IPS-18c (cell line): ENCODE data around the gene CHST8.

Source experiments
- H3K4me3 ChIP-seq: 2 replicates; pipeline ENCODE4 v1.7.0; 2013; ENCODE audit warnings: low read depth, mild to moderate bottlenecking, low read length, moderate library complexity; ENCODE audit not compliant: insufficient read depth
- H3K9me3 ChIP-seq: one replicate; pipeline ENCODE4 v1.6.1; 2013; ENCODE audit warnings: mild to moderate bottlenecking, low read length, moderate library complexity; ENCODE audit not compliant: control insufficient read depth, insufficient read depth

Gene CHST8

GRCh38 chr19:33676999-33677665 lies 55.4 kb downstream of the CHST8 start:
- Histone ChIP-seq H3K4me3 (no peak overlapping the region), H3K9me3 (no peaks in the 10 kb centered on the region)

DNA sequence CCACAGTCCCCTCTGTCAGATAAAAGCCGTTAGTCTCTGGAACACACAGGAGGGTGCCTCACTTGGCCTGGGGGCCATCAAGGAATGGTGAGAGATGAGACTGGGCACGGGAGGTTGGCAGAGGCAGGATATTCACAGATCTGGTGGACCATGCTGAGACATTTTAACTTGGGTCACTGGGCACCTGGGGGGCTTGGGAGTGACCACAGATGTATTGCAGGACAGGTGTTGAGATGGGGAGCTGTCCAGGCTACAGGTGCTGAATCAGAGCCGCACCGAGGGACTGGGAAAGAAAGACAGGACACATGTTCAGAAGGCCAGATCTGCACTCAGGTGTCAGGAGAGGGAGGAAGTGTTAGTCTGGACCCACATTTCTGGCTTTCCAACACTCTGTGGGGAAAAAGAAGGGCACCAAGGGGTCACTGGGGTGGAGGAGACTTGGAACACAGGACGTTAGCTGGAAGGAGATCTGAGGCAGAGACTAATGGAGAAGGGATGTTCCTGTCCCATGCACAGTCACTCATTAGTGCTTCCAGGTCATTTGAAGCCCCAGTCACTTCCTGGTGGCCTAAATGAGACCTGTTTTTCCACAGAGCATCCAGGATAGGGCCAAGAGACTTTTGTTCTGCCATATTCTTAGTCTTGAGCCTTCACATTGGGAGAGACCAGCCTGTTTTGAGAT lies 56.1 kb downstream of the CHST8 start:
- no peak overlapping the region for H3K4me3 ChIP-seq
- H3K9me3 ChIP-seq = no peaks in the 10 kb centered on the region

DNA sequence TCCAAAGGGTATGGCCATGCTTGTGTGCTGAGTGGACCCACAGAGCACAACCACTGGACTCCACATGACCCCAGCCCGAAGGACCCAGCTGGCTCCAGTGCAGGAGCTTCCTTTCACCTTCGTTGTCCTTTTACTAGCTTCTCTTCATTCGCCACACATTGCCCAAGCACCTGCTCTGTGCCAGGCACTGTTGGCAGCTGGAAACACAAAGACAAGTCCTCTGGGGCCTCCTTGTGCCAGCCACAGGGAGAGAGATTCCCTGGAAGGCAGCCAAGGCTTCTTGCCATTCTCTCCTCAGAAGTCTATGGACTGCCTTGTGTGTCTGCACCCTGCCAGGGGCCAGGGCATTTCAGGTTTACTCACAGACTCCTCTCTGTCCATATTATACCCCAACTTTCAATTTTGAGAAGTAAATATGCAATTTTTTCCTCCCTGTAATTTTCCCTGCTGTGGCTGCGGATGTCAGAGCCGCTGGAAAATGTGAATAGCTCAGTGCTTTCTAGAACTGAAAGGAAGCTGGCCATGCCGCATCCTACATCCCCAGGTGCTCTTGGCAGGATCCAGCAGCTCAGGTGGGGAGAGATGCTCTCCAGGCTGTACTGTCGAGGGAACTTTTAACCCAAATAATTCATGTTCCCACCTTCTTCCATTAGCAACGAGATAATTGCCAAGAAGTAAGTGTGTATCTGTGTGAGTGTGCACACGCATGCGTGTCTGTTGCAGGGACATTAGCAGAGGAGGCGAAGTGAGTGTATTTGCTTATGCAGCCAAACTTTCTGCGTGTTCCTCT lies 57.2 kb downstream of the CHST8 start:
- Histone ChIP-seq H3K4me3 (no peak overlapping the region), H3K9me3 (no peaks in the 10 kb centered on the region)

GRCh38 chr19:33679696-33680095 lies 57.9 kb downstream of the CHST8 start:
- no peak overlapping the region for H3K4me3 ChIP-seq
- H3K9me3 ChIP-seq = no peaks in the 10 kb centered on the region

GRCh38 chr19:33681081-33681680 lies 59.4 kb downstream of the CHST8 start:
- Histone ChIP-seq H3K4me3 (no peak overlapping the region), H3K9me3 (no peaks in the 10 kb centered on the region)

- H3K9me3 ChIP-seq = no peaks in the 10 kb centered on the region
- H3K4me3 ChIP-seq = no peak overlapping the region; the same call in 1 of the 2 replicates
Observed at GRCh38 chr19:33683881-33684537, 62.3 kb downstream of the CHST8 start.

GRCh38 chr19:33684538-33685232 lies 62.9 kb downstream of the CHST8 start:
- no peaks in the 10 kb centered on the region for H3K9me3 ChIP-seq
- H3K4me3 ChIP-seq = no peak overlapping the region; the same call in 1 of the 2 replicates

GRCh38 chr19:33685541-33685940 lies 63.8 kb downstream of the CHST8 start:
- no peaks in the 10 kb centered on the region for H3K9me3 ChIP-seq
- no peak overlapping the region for H3K4me3 ChIP-seq

DNA sequence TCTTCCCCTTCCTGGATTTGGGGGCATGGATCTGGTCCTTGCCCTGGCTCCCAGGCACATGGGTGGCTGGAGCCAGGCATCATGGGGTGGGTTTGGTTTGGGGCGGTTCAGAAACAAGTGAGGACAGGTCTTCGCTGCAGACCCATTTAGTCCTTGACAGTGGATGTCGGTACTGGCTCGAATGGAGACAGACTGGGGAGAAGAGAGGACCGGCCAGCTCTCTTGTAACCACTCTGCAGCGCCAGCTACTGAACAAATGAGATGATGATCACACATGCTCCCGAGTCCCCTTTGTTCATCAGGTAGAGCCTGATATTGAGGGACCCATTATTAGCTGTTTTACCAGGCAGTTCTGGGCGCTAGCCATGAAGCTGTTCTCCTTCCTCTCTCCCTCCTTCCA lies 64.5 kb downstream of the CHST8 start:
- Histone ChIP-seq H3K4me3 (no peak overlapping the region), H3K9me3 (no peaks in the 10 kb centered on the region)

GRCh38 chr19:33686687-33687480 lies 65.1 kb downstream of the CHST8 start:
- H3K4me3 ChIP-seq = no peak overlapping the region
- no peaks in the 10 kb centered on the region for H3K9me3 ChIP-seq

- H3K9me3 ChIP-seq = no peaks in the 10 kb centered on the region
- H3K4me3 ChIP-seq = no peak overlapping the region
Observed at GRCh38 chr19:33687481-33688170, 65.9 kb downstream of the CHST8 start.

DNA sequence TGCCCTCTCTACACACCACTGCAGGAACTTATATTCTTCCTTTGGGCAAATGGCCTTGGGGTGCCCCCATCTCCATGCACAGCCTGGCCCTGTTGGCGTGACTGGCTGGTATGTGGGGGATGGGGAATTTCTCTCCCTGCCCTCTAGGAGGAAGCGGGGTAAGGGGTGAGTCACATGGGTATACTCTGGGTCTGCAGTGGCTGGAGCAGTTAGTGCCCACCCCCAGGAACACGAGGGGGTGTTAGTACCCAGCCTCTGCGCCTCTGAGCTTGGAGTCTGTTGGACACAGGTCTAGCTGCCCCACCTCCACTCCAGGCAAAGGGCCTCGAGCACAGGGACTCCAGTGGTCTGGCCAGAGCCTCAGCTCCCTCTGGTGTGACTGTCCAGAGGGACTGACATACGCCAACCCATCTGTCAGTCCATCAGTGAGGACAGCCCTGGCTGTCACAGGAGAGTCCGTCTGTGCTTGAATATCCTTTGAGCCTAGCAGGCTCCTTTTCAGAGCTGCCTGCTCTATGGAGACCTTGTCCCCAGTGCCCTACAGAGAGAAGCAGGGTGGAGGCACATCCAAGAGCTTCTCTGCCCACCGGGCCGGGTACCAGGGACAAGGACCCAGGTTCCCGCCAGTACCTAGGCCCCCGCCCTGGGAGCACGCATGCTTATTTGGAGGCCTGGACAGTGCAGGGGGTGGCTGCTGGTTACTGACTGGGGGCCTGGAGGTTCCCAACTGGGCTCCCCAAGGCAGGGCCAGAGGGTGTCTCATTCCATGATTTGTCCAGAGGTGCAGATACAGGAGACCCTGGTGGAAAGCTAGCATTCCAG lies 66.6 kb downstream of the CHST8 start:
- H3K9me3 ChIP-seq = no peaks in the 10 kb centered on the region

DNA sequence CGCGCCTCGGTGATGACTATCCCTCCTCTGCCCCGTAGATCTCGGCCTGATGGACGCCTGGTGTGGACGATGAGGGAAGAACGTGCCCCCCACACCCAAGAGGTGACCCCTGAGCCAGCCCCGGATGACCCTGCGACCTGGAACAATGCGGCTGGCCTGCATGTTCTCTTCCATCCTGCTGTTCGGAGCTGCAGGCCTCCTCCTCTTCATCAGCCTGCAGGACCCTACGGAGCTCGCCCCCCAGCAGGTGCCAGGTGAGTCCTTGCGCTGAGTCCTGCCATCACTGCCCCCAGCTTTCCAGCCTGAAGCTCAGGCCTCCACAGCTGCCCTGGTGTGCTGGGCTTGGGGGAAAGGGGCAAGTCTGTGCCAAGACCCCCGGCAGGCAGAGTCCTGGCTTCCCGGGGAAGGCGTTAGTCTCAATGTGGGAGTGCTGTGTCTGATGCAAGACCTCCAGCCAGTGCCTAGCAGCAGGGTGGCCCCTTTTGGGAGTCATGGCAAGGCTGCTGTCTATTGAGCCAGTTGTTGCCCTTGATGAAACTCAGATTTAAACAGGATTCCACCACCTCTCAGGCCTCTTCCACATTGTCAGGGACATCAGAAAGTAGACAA lies 67.5 kb downstream of the CHST8 start:
- no peaks in the 10 kb centered on the region for H3K9me3 ChIP-seq

More for the DNA sequence above, 66.6 kb downstream of the CHST8 start:
- no peak overlapping the region for H3K4me3 ChIP-seq

GRCh38 chr19:33689868-33690267 lies 68.1 kb downstream of the CHST8 start:
- Histone ChIP-seq H3K4me3 (no peak overlapping the region), H3K9me3 (no peaks in the 10 kb centered on the region)

More for the DNA sequence above, 67.5 kb downstream of the CHST8 start:
- H3K4me3 ChIP-seq = no peak overlapping the region
